Liver (tissue), 9 donors: ENCODE results near the gene RAB3C. TPM values are rescaled to one million over a fixed set of nuclear protein-coding genes. Genes with fewer than 3 reads are reported as not detected.

Experiments used
- DNase-seq: peaks from one replicate; pipeline ENCODE4 v3.0.0-alpha.2; 2017; ENCODE audit warnings: low spot score
- H3K27ac ChIP-seq, 2 donors: one replicate each; pipeline ENCODE4 v1.7.0; 2013; ENCODE audit warnings: inconsistent platforms in 2 of 2, low read length in 2 of 2, control low read depth in 1 of 2, low read depth in 1 of 2, mild to moderate bottlenecking in 1 of 2
- H3K27me3 ChIP-seq, 4 donors: one replicate each; pipeline versions ENCODE4 v1.6.1 to v1.7.0; 2013; ENCODE audit warnings: low read length in 3 of 4, inconsistent platforms in 1 of 4, mild to moderate bottlenecking in 1 of 4, moderate library complexity in 1 of 4; ENCODE audit not compliant: control insufficient read depth in 4 of 4, insufficient read depth in 4 of 4
- H3K36me3 ChIP-seq, 4 donors: one replicate each; pipeline versions ENCODE4 v1.6.1 to v1.7.0; 2013; ENCODE audit warnings: low read length in 3 of 4, mild to moderate bottlenecking in 3 of 4, low read depth in 1 of 4, moderate library complexity in 1 of 4; ENCODE audit not compliant: control insufficient read depth in 4 of 4, insufficient read depth in 3 of 4
- H3K4me1 ChIP-seq, 4 donors: one replicate each; pipeline versions ENCODE4 v1.6.1 to v1.7.0; 2013; ENCODE audit warnings: low read length in 3 of 4, mild to moderate bottlenecking in 3 of 4, moderate library complexity in 1 of 4; ENCODE audit not compliant: control insufficient read depth in 4 of 4, insufficient read depth in 4 of 4
- H3K4me3 ChIP-seq, 3 donors: one replicate each; pipeline versions ENCODE4 v1.6.1 to v1.7.0; 2013; ENCODE audit warnings: low read length in 3 of 3, control low read depth in 1 of 3, low read depth in 1 of 3, mild to moderate bottlenecking in 1 of 3
- H3K9ac ChIP-seq, 2 donors: one replicate each; pipeline ENCODE4 v1.7.0; 2013; ENCODE audit warnings: low read length in 2 of 2, mild to moderate bottlenecking in 2 of 2, moderate library complexity in 2 of 2, control low read depth in 1 of 2, low read depth in 1 of 2
- H3K9me3 ChIP-seq, 4 donors: one replicate each; pipeline versions ENCODE4 v1.6.1 to v1.7.0; 2013; ENCODE audit warnings: low read length in 3 of 4; ENCODE audit not compliant: control insufficient read depth in 4 of 4
- ATF3 ChIP-seq: IDR thresholded peaks from 2 replicates; pipeline ENCODE4 v1.6.1; 2016; ENCODE audit warnings: antibody characterized with exemption
- CTCF ChIP-seq: fragments of 150-350 bp; IDR thresholded peaks from 2 replicates; pipeline ENCODE4 v1.5.1; 2017; ENCODE audit warnings: improper control_type of control experiment, low read depth, low read length; ENCODE audit not compliant: missing input control
- EGR1 ChIP-seq, 2 donors: IDR thresholded peaks; 2 replicates each; pipeline ENCODE4 v1.6.1; 2016 to 2018; ENCODE audit warnings: antibody characterized with exemption in 2 of 2, low read depth in 2 of 2
- FOXA1 ChIP-seq: IDR thresholded peaks from 2 replicates; pipeline ENCODE4 v1.6.1; 2016; ENCODE audit warnings: antibody characterized with exemption
- FOXA2 ChIP-seq: IDR thresholded peaks from 2 replicates; pipeline ENCODE4 v1.6.1; 2016; ENCODE audit warnings: antibody characterized with exemption
- GABPA ChIP-seq, 2 donors: IDR thresholded peaks in 1 of 2; conservative IDR thresholded peaks in 1 of 2; 2 replicates each; pipeline ENCODE4 v1.6.1; 2016; ENCODE audit warnings: antibody characterized with exemption in 2 of 2, mild to moderate bottlenecking in 1 of 2, moderate library complexity in 1 of 2
- HNF4A ChIP-seq, 2 donors: conservative IDR thresholded peaks; 2 replicates each; pipeline ENCODE4 v1.6.1; 2016; ENCODE audit warnings: antibody characterized with exemption in 2 of 2, mild to moderate bottlenecking in 2 of 2
- HNF4G ChIP-seq: IDR thresholded peaks from 2 replicates; pipeline ENCODE4 v1.6.1; 2016; ENCODE audit warnings: antibody characterized with exemption
- JUND ChIP-seq, 2 donors: IDR thresholded peaks; 2 replicates each; pipeline ENCODE4 v1.6.1; 2016; ENCODE audit warnings: antibody characterized with exemption in 2 of 2
- MAX ChIP-seq: IDR thresholded peaks from 2 replicates; pipeline ENCODE4 v1.6.1; 2016; ENCODE audit warnings: antibody characterized with exemption
- RAD21 ChIP-seq, 2 donors: IDR thresholded peaks; 2 replicates each; pipeline ENCODE4 v1.6.1; 2016; ENCODE audit warnings: antibody characterized with exemption in 2 of 2, mild to moderate bottlenecking in 2 of 2
- REST ChIP-seq: IDR thresholded peaks from 2 replicates; pipeline ENCODE4 v1.6.1; 2016; ENCODE audit warnings: antibody characterized with exemption, mild to moderate bottlenecking
- RXRA ChIP-seq, 2 donors: IDR thresholded peaks; 2 replicates each; pipeline ENCODE4 v1.6.1; 2017 to 2018; ENCODE audit warnings: antibody characterized with exemption in 2 of 2, mild to moderate bottlenecking in 1 of 2
- SP1 ChIP-seq: IDR thresholded peaks from 2 replicates; pipeline ENCODE4 v1.6.1; 2018; ENCODE audit warnings: antibody characterized with exemption, mild to moderate bottlenecking
- TAF1 ChIP-seq: conservative IDR thresholded peaks from 2 replicates; pipeline ENCODE4 v1.6.1; 2016; ENCODE audit warnings: antibody characterized with exemption, mild to moderate bottlenecking
- YY1 ChIP-seq: IDR thresholded peaks from 2 replicates; pipeline ENCODE4 v1.6.1; 2016; ENCODE audit warnings: antibody characterized with exemption, mild to moderate bottlenecking
- ZBTB33 ChIP-seq: IDR thresholded peaks from 2 replicates; pipeline ENCODE4 v1.6.1; 2016; ENCODE audit warnings: antibody characterized with exemption
- WGBS: extraction: QIAGEN DNeasy Blood & Tissue Kit; methylation state at CpG from one replicate; pipeline ENCODE4 v1.1.7; 2013; 5-methylcytosine and 5-hydroxymethylcytosine counted together
- polyA plus RNA-seq, 2 donors: library from polyadenylated mRNA; stranded (reverse) in 1 of 2; unstranded in 1 of 2; fragments of 200-250 nt in 1 of 2; fragments of >200 nt in 1 of 2; fragmentation: Nextera tagmentation in 1 of 2; extraction: Ambion mirVana in 1 of 2; gene quantifications; one replicate each; pipeline versions ENCODE4 v1.2.1 to v1.2.3, GENCODE V29; 2013 to 2015
- total RNA-seq, 2 donors: library from RNA; depleted of rRNA; stranded (reverse); fragments of >200 nt; gene quantifications; one replicate each; pipeline ENCODE4 v1.2.3, GENCODE V29; 2014
- donor health status: healthy.
- donor health status: healthy.
- donor health status: healthy.
- donor health status: healthy.
- donor health status: healthy.

Gene RAB3C
- total and polyA plus RNA-seq, 4 donors = 0.72 to 4.6 (median 1.3) TPM

GRCh38 chr5:58622936-58623871 lies 40.3 kb downstream of the RAB3C start:
- TF ChIP-seq CTCF = no peak
- TF ChIP-seq FOXA2 = no peak
- no peak for TF ChIP-seq RXRA (IDR thresholded peaks at IDR 0.05)
- no peak for TF ChIP-seq JUND (IDR thresholded peaks at IDR 0.05)
- TF ChIP-seq ZBTB33 = no peak
- TF ChIP-seq TAF1 = no peak
- TF ChIP-seq FOXA1 = no peak
- no peak for TF ChIP-seq HNF4G
- TF ChIP-seq YY1 = no peak
- TF ChIP-seq EGR1 (IDR thresholded peaks at IDR 0.05; ENCODE audit: low read depth in 2 of 2) = no peak
- no peak for TF ChIP-seq GABPA (IDR thresholded peaks at IDR 0.05 in 1 of 2, conservative IDR thresholded peaks at IDR 0.05 in 1 of 2)
- no peak for TF ChIP-seq SP1
- no peak for TF ChIP-seq HNF4A (conservative IDR thresholded peaks at IDR 0.05)
- TF ChIP-seq MAX = no peak
- Histone ChIP-seq H3K27ac (no peak overlapping the region), H3K4me1 (peaks cover 0 to 3% (median 0%) of the 10 kb centered on the region in 4 donors), H3K9me3 (no peaks in the 10 kb centered on the region), H3K4me3 (no peak overlapping the region), H3K27me3 (no peaks in the 10 kb centered on the region), H3K9ac (no peak overlapping the region), H3K36me3 (no peaks in the 10 kb centered on the region)
- WGBS = 87% methylated on average over 3 of the region's 3 CpGs
- no peak for DNase-seq

- Histone ChIP-seq H3K4me3 (no peak overlapping the region), H3K9ac (no peak overlapping the region), H3K27ac (no peak overlapping the region), H3K9me3 (no peaks in the 10 kb centered on the region), H3K36me3 (no peaks in the 10 kb centered on the region), H3K4me1 (peaks cover 3 to 10% (median 9%) of the 10 kb centered on the region in 4 donors), H3K27me3 (no peaks in the 10 kb centered on the region)
- no peak for DNase-seq
- 65% methylated on average over 5 of the region's 5 CpGs for WGBS
- TF ChIP-seq FOXA1 (no peak), GABPA (IDR thresholded peaks at IDR 0.05 in 1 of 2, conservative IDR thresholded peaks at IDR 0.05 in 1 of 2) (no peak), RAD21 (IDR thresholded peaks at IDR 0.05) (no peak), HNF4A (conservative IDR thresholded peaks at IDR 0.05) (no peak), EGR1 (IDR thresholded peaks at IDR 0.05; ENCODE audit: low read depth in 2 of 2) (no peak), YY1 (no peak), TAF1 (no peak), CTCF (no peak), ATF3 (no peak), SP1 (no peak), MAX (no peak), ZBTB33 (no peak), REST (no peak)
Measured at GRCh38 chr5:58628626-58629025, 45.8 kb downstream of the RAB3C start.
